Lung (tissue), 12 donors: ENCODE measurements around the gene SAMD3. TPM values are rescaled to one million over a fixed set of nuclear protein-coding genes. Genes with fewer than 3 reads are reported as not detected.

Experiments
- ATAC-seq: fragments of 200-7000 bp; cut with Tn5 transposase; one replicate; pipeline ENCODE4 v1.9.1; 2020; ENCODE audit warnings: moderate number of reproducible peaks; ENCODE audit not compliant: insufficient read depth, low FRiP score
- DNase-seq, 3 donors: peaks; one replicate each; pipeline ENCODE4 v3.0.0-alpha.2; 2013 to 2017
- H3K27ac ChIP-seq, 2 donors: one replicate each; pipeline ENCODE4 v1.5.1; 2013; ENCODE audit warnings: mild to moderate bottlenecking in 2 of 2, moderate library complexity in 2 of 2, control low read depth in 1 of 2, inconsistent platforms in 1 of 2, low read depth in 1 of 2, low read length in 1 of 2
- H3K27me3 ChIP-seq, 3 donors: one replicate each; pipeline ENCODE4 v1.5.1; 2013; ENCODE audit warnings: low read length in 2 of 3; ENCODE audit not compliant: control insufficient read depth in 3 of 3, insufficient read depth in 3 of 3
- H3K36me3 ChIP-seq, 4 donors: one replicate each; pipeline ENCODE4 v1.5.1; 2013; ENCODE audit warnings: low read length in 4 of 4, mild to moderate bottlenecking in 1 of 4, moderate library complexity in 1 of 4; ENCODE audit not compliant: control insufficient read depth in 4 of 4, insufficient read depth in 4 of 4
- H3K4me1 ChIP-seq, 5 donors: one replicate each; pipeline ENCODE4 v1.5.1; 2013; ENCODE audit warnings: low read length in 5 of 5, mild to moderate bottlenecking in 2 of 5, moderate library complexity in 1 of 5; ENCODE audit not compliant: control insufficient read depth in 5 of 5, insufficient read depth in 5 of 5
- H3K4me3 ChIP-seq: one replicate; pipeline ENCODE4 v1.5.1; 2013; ENCODE audit warnings: mild to moderate bottlenecking, control low read depth, moderate library complexity
- H3K9ac ChIP-seq, 2 donors: one replicate each; pipeline ENCODE4 v1.5.1; 2013; ENCODE audit warnings: low read length in 2 of 2, control low read depth in 1 of 2; ENCODE audit not compliant: insufficient read depth in 1 of 2
- H3K9me3 ChIP-seq, 4 donors: one replicate each; pipeline ENCODE4 v1.5.1; 2013; ENCODE audit warnings: low read length in 3 of 4, mild to moderate bottlenecking in 1 of 4, moderate library complexity in 1 of 4; ENCODE audit not compliant: control insufficient read depth in 4 of 4, insufficient read depth in 3 of 4
- WGBS, 2 donors: extraction: QIAGEN DNeasy Blood & Tissue Kit; methylation state at CpG; one replicate each; pipeline ENCODE4 v1.1.7; 2013; 5-methylcytosine and 5-hydroxymethylcytosine counted together
- polyA plus RNA-seq, 2 donors: library from polyadenylated mRNA; stranded (reverse); fragments of 200-250 nt; gene quantifications; one replicate each; pipeline ENCODE4 v1.2.1, GENCODE V29; 2013
- total RNA-seq, 2 donors: library from RNA; depleted of rRNA in 1 of 2; stranded (reverse); fragments of >200 nt in 1 of 2; gene quantifications; one replicate each; pipeline ENCODE4 v1.2.1, GENCODE V29; 2014 to 2021
- TF ChIP-seq, protein P1 (sequence below): IDR thresholded peaks from 2 replicates; pipeline ENCODE4 v1.5.1; 2012; ENCODE audit warnings: mild to moderate bottlenecking; ENCODE audit errors: control extremely low read depth, extremely low read depth
- donor health status: control.
- donor health status: control.
- donor health status: Bipolar disorder and iron deficiency.
- donor health status: healthy.
- donor health status: DM: yes; HTN: yes; CAD: no.

The SAMD3 gene
- total and polyA plus RNA-seq, 4 donors, result 0.71 to 5.9 (median 2.0) TPM

DNA sequence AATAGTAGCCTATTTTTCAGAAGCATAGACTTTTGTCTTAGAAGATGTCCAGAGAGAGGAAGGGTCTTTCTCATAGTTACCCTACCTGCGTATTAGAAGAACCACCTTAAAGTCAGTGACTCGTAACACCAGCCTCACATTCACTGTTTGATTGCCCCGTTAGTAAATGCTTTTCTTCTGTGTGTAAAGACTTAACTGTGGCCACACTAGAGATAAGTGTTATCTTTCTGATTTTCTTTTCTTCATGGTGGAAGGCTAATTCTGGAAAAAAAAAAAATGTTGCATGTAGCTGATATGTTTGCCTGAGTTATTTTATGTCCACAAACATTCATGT is 83.9 kb downstream of the SAMD3 start:
- DNase-seq (no peak), ATAC-seq (no peak)
- Histone ChIP-seq H3K36me3 (peaks cover 0 to 10% (median under 1%) of the 10 kb centered on the region in 4 donors), H3K9me3 (no peaks in the 10 kb centered on the region), H3K9ac (no peak overlapping the region), H3K4me3 (no peak overlapping the region), H3K27ac (no peak overlapping the region), H3K4me1 (peaks cover 0 to 7% (median 0%) of the 10 kb centered on the region in 5 donors), H3K27me3 (no peaks in the 10 kb centered on the region)
- TF ChIP-seq, protein P1, sequence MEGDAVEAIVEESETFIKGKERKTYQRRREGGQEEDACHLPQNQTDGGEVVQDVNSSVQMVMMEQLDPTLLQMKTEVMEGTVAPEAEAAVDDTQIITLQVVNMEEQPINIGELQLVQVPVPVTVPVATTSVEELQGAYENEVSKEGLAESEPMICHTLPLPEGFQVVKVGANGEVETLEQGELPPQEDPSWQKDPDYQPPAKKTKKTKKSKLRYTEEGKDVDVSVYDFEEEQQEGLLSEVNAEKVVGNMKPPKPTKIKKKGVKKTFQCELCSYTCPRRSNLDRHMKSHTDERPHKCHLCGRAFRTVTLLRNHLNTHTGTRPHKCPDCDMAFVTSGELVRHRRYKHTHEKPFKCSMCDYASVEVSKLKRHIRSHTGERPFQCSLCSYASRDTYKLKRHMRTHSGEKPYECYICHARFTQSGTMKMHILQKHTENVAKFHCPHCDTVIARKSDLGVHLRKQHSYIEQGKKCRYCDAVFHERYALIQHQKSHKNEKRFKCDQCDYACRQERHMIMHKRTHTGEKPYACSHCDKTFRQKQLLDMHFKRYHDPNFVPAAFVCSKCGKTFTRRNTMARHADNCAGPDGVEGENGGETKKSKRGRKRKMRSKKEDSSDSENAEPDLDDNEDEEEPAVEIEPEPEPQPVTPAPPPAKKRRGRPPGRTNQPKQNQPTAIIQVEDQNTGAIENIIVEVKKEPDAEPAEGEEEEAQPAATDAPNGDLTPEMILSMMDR, result no peak
- 89% methylated on average over 3 of the region's 3 CpGs for WGBS, 2 donors

DNA sequence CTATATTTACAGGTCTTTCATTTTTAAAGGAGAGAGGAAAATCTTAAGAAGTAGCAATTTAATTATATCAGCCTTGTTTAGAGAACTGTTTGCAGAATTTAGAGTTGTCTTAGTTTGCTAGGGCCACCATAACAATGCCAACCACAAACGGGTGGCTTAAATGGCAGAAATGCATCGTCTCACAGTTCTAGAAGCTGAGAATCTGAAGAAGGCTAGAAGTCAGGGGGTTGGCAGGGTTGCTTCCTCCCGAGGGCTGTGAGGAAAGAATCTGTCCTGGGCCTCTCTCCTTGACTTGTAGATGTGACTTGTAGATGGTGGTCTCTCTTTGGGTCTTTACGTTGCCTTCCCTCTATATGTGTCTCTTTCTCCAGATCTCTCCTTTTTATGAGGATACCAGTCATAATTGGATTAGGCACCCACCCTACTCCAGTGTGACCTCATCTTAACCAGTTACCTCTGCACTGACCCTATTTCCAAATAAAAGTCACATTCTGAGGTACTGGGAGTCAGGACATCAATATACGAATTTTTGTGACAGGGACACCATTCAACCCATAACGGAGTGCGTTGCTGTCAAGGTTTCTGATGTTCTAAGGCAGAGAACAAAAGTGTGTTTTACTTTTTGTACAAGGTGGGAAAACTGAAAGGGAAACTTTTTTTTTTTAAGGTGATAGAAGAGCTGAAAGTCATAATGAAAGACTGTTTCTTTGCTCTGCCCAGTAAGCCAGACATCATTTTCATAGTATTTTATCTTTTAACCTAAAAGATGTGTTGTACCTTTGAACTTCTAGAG is 84.4 kb downstream of the SAMD3 start:
- DNase-seq, result no peak
- 85 to 88% methylated on average over 7 of the region's 7 CpGs for WGBS, 2 donors
- no peaks in the 10 kb centered on the region for H3K9me3 ChIP-seq
- no peak overlapping the region for H3K27ac ChIP-seq
- H3K9ac ChIP-seq, result no peak overlapping the region
- no peaks in the 10 kb centered on the region for H3K27me3 ChIP-seq
- H3K36me3 ChIP-seq, result peaks cover 0 to 10% (median 1%) of the 10 kb centered on the region in 4 donors
- ATAC-seq, result no peak
- no peak overlapping the region for H3K4me3 ChIP-seq
- TF ChIP-seq, protein P1, result no peak
- H3K4me1 ChIP-seq, result peaks cover 0 to 7% (median 0%) of the 10 kb centered on the region in 5 donors

DNA sequence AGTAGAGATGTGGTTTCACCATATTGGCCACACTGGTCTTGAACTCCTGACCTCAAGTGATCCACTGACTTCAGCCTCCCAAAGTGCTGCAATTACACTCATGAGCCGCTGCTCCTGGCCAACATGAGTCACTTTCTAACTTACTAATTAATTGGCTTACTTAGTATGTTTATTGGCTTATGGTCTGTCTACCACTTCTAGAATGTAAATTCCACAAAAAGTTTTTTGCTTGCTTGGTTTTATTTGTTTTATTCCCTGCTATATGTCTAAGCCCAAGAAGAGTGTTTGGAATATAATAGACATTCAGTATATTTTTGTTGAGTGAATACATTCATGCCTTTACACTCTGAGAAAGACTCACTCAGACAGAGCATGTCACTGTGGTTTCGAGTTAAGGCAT is 86.0 kb downstream of the SAMD3 start:
- Histone ChIP-seq H3K4me1 (peaks cover 0 to 7% (median 0%) of the 10 kb centered on the region in 5 donors), H3K4me3 (no peak overlapping the region), H3K27ac (no peak overlapping the region), H3K9ac (no peak overlapping the region), H3K36me3 (peaks cover 0 to 10% (median 2%) of the 10 kb centered on the region in 4 donors), H3K9me3 (no peaks in the 10 kb centered on the region), H3K27me3 (no peaks in the 10 kb centered on the region)
- TF ChIP-seq, protein P1, result no peak
- WGBS, 2 donors, result 94 to 97% methylated on average over 2 of the region's 2 CpGs
- ATAC-seq, result no peak
- DNase-seq, result no peak
